ENCODE measurements around the gene TMEM229B. TPM values are rescaled to one million over a fixed set of nuclear protein-coding genes. Genes with fewer than 3 reads are reported as not detected.

Gene TMEM229B
- polyA plus RNA-seq, 1 of the 3 experiments (the other 2 are of a cell fraction) = 0.16 TPM

GRCh38 chr14:67514203-67514607, 25.7 kb upstream of the TMEM229B start:
- DNase-seq = peak; percentile 44
- TF ChIP-seq RAD21 (IDR thresholded peaks at IDR 0.05; ENCODE audit: low read length) = no peak
- TF ChIP-seq ZBTB33 (IDR thresholded peaks at IDR 0.05; ENCODE audit: borderline replicate concordance, low read depth) = no peak
- TF ChIP-seq TCF12 (IDR thresholded peaks at IDR 0.05) = no peak
- no peak for TF ChIP-seq YY1 (IDR thresholded peaks at IDR 0.05; ENCODE audit: low read depth)
- no peak for TF ChIP-seq CTCF (IDR thresholded peaks at IDR 0.05)
- Histone ChIP-seq H3K27ac (ENCODE audit: low read depth in 2 of 2, low read length in 1 of 2) (no peak overlapping the region), H3K4me3 (ENCODE audit: low read depth in 2 of 2, low read length in 1 of 2) (peak overlapping the region in 1 of 2 experiments; percentile 74; a peak in 3 of 4 replicates), H3K27me3 (ENCODE audit: insufficient read depth) (peaks cover 15% of the 10 kb centered on the region; the same call in 1 of the 2 replicates), H2AFZ (ENCODE audit: low read depth) (no peak overlapping the region), H3F3A (replicated peaks; ENCODE audit: insufficient read depth) (no peaks in the 10 kb centered on the region), H3K79me2 (ENCODE audit: insufficient read depth) (no peaks in the 10 kb centered on the region), H3K9ac (no peak overlapping the region), H3K36me3 (replicated peaks in 1 of 2; ENCODE audit: control insufficient read depth in 1 of 2, insufficient read depth in 2 of 2, low read length in 1 of 2) (no peaks in the 10 kb centered on the region), H4K20me1 (ENCODE audit: insufficient read depth) (no peaks in the 10 kb centered on the region), H3K9me3 (no peaks in the 10 kb centered on the region), H3K4me2 (no peak overlapping the region), H3K9me2 (no peaks in the 10 kb centered on the region), H3K4me1 (ENCODE audit: control insufficient read depth in 1 of 2, insufficient read depth in 2 of 2, low read depth in 1 of 2, low read length in 1 of 2) (peaks cover 0 to 18% of the 10 kb centered on the region in 2 experiments; a peak in 2 of 4 replicates)
- ChIA-PET POLR2A (no interaction called here), CTCF (interaction anchor here (1.0 to 10.1 kb wide), 7 partner anchors 13 to 190 kb away, joined by 3 to 94 read pairs (median 4); no protein-coding TSS in a partner anchor)
- 78% methylated on average over 7 of the region's 9 CpGs for WGBS (ENCODE audit: low lambda C conversion rate)

- no peak for DNase-seq
- POLR2A ChIA-PET = no interaction called here
- TF ChIP-seq MEF2A (IDR thresholded peaks at IDR 0.05; ENCODE audit: borderline replicate concordance, low read depth) (no peak), RAD21 (IDR thresholded peaks at IDR 0.05; ENCODE audit: low read length) (no peak), ZBTB33 (IDR thresholded peaks at IDR 0.05; ENCODE audit: borderline replicate concordance, low read depth) (no peak), RCOR1 (IDR thresholded peaks at IDR 0.05; ENCODE audit: low read length) (no peak), FOXM1 (IDR thresholded peaks at IDR 0.05; ENCODE audit: low read depth) (no peak), POLR2AphosphoS5 (IDR thresholded peaks at IDR 0.05; ENCODE audit: low read depth, low read length) (no peak), YY1 (IDR thresholded peaks at IDR 0.05; ENCODE audit: low read depth) (no peak), MXI1 (IDR thresholded peaks at IDR 0.05; ENCODE audit: low read depth, low read length) (no peak), GABPA (IDR thresholded peaks at IDR 0.05; ENCODE audit: low read depth) (no peak), ELF1 (IDR thresholded peaks at IDR 0.05) (no peak), EZH2phosphoT487 (IDR thresholded peaks at IDR 0.05; ENCODE audit: borderline replicate concordance, low read depth) (no peak), TEAD4 (IDR thresholded peaks at IDR 0.05; ENCODE audit: borderline replicate concordance, insufficient read depth) (no peak), GATA2 (CRISPR knock-in tag; IDR thresholded peaks at IDR 0.05) (no peak), SIN3A (IDR thresholded peaks at IDR 0.05; ENCODE audit: borderline replicate concordance, low read depth, low read length) (no peak), REST (IDR thresholded peaks at IDR 0.05; ENCODE audit: low read depth, low read length) (no peak), FOXJ3 (CRISPR knock-in tag; IDR thresholded peaks at IDR 0.05) (no peak)
Observed at GRCh38 chr14:67513631-67514108, 25.1 kb upstream of the TMEM229B start.

More at GRCh38 chr14:67513631-67514108, 25.1 kb upstream of the TMEM229B start:
- Histone ChIP-seq H2AFZ (ENCODE audit: low read depth) (no peak overlapping the region), H3K9ac (no peak overlapping the region), H3K27me3 (ENCODE audit: insufficient read depth) (peaks cover 10% of the 10 kb centered on the region; the same call in 1 of the 2 replicates), H3K9me3 (no peaks in the 10 kb centered on the region), H4K20me1 (ENCODE audit: insufficient read depth) (no peaks in the 10 kb centered on the region), H3K4me3 (ENCODE audit: low read depth in 2 of 2, low read length in 1 of 2) (no peak overlapping the region), H3K36me3 (replicated peaks in 1 of 2; ENCODE audit: control insufficient read depth in 1 of 2, insufficient read depth in 2 of 2, low read length in 1 of 2) (no peaks in the 10 kb centered on the region), H3F3A (replicated peaks; ENCODE audit: insufficient read depth) (no peaks in the 10 kb centered on the region), H3K4me1 (ENCODE audit: control insufficient read depth in 1 of 2, insufficient read depth in 2 of 2, low read depth in 1 of 2, low read length in 1 of 2) (peaks cover 0 to 18% of the 10 kb centered on the region in 2 experiments; a peak in 2 of 4 replicates), H3K4me2 (no peak overlapping the region), H3K79me2 (ENCODE audit: insufficient read depth) (no peaks in the 10 kb centered on the region), H3K9me2 (no peaks in the 10 kb centered on the region), H3K27ac (ENCODE audit: low read depth in 2 of 2, low read length in 1 of 2) (no peak overlapping the region)
- WGBS (ENCODE audit: low lambda C conversion rate) = 100% methylated on average over 1 of the region's 1 CpG
- CTCF ChIA-PET = interaction anchor here (1.0 to 10.1 kb wide), 7 partner anchors 14 to 191 kb away, joined by 3 to 94 read pairs (median 4); no protein-coding TSS in a partner anchor

All from SK-N-SH (cell line).